ENCODE data around the gene NPY4R2. TPM values are rescaled to one million over a fixed set of nuclear protein-coding genes. Genes with fewer than 3 reads are reported as not detected.
"Not testable (repeated sequence)": the region's sequence is repeated elsewhere in the genome, so short reads cannot be mapped to it uniquely, and the experiment has no call there.

NPY4R2 gene
- under 1 TPM in 1 of 2 donors, not detected in 1; 0.74 TPM for total RNA-seq
- long read RNA-seq, result 0 reads

- ATAC-seq; intact Hi-C loops (cut with DNase I); DNase-seq: not testable (repeated sequence)
These were observed at the start of gene NPY4R2 for GRCh38 chr10:47918475-47918874. NPY4R2 (plus strand) TSS chr10:47918662; CDS start chr10:47921988, 3,326 bp downstream.

- ATAC-seq; DNase-seq; intact Hi-C loops (cut with DNase I): not testable (repeated sequence)
These were observed 47.6 kb upstream of the NPY4R2 start for GRCh38 chr10:47870887-47871286.

DNA sequence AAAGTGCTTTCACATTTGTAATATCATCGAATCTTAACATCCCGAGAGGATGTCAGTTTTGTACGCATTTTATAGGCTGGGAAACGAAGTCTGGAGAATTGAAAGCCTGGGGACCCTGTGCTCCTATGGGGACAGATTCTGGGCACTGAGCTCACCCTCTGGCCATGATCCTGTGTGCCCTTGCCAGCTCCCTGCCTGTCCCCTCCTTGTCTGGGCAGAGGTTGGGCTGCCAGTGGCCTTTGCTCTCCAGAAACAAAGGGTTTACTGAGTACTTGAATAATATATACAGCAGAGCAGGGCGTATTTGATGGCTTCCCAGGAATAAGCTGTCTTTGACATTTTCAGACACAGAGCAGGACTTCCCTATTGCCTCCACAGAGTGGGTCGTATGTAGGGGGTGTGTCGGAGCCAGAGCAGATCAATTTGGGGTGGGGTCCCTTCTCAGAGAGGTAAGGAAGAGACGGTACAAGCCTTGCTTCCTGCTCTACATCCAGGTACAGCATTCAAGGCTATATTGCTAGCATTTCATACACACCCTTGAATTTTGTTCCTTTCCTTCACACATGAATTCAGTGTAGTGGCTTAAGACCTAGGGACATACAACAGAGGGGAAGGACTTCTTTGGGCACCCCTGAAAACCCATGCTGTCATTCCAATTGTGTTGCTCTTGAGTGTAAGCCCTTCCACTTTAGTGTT, 46.8 kb upstream of the NPY4R2 start:
- intact Hi-C loops (cut with DNase I); ATAC-seq: not testable (repeated sequence)

DNA sequence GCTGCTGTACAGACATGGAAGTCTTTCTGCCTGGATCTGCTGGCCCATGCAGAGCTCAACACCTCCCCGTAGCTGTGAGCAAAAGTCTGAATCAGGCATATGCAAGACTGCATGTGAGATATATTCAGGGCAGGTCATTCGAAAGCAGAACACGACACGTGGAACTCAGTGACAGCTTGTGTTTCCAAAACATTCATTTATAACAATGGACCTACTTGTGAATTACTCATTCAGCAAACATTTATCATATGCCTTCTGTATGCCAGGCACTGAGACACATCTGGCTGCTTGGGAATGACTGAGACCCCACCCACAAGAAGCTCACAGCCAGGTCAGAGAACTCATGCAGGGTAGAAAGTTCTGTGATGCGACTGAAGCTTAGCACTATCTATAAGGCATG, 46.2 kb upstream of the NPY4R2 start:
- DNase-seq; intact Hi-C loops (cut with DNase I); ATAC-seq: not testable (repeated sequence)

More for the DNA sequence above, 46.8 kb upstream of the NPY4R2 start:
- DNase-seq, result not testable (repeated sequence)

- DNase-seq; ATAC-seq; intact Hi-C loops (cut with DNase I): not testable (repeated sequence)
These were observed 34.2 kb upstream of the NPY4R2 start for GRCh38 chr10:47884239-47884638.

DNA sequence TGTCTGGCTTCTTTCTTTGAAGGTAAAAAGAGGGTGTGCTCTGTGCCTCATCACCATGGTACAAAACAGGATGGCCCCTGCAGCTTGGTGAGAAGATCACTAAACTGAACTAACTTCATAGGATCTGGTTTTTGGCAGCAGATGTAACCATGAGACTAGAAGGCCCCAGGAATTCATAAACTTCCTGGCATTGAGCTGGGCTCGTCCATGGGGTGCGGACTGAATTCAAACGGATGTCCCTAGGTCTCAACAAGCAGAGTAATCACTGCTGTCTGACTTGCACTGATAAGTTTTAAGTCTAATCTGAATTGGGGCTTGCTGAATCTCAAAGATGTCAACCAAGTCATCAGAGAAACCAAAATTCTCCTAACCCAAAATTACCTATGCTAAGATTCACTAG, 33.5 kb upstream of the NPY4R2 start:
- intact Hi-C loops (cut with DNase I); ATAC-seq; DNase-seq: not testable (repeated sequence)

DNA sequence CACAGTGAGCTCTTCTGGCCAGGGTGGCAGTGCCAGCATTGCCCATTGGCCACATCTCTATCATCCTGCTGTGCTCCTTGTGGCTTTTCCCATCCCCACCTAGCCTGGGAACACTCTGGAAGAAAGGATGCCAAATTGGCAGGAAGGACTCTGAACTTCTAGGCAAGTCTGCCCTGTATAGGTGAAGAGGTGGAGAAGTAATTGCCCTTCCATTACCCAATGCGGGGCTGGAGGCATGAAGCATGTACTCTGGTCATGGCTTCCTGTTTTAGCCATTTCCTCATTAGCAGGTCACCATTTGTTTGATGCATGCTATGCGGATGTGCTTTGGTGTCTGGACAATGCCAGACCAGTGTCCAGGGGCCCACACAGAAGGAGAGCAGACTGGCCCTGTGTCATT, 32.1 kb upstream of the NPY4R2 start:
- DNase-seq; intact Hi-C loops (cut with DNase I); ATAC-seq: not testable (repeated sequence)

GRCh38 chr10:47886827-47887226, 31.6 kb upstream of the NPY4R2 start:
- ATAC-seq; intact Hi-C loops (cut with DNase I); DNase-seq: not testable (repeated sequence)

DNA sequence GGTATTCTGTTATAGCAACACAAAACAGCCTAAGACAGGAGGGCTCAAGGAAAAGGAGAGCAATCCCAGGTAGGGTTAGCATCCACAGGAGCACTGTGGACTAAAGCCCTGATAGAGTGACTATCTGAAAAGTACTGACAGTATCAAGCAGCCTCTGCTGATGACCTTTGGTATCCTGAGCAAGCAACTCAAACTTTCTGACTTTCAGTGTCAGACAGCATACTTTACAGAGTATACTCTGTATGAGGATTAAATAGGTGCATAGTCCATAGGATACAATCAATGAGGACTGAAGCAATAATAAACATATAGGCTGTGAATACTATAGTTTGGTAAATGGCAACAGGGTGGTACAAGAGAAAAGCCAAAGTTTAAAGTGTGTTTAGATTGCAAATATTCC, 27.7 kb upstream of the NPY4R2 start:
- intact Hi-C loops (cut with DNase I); DNase-seq; ATAC-seq: not testable (repeated sequence)

DNA sequence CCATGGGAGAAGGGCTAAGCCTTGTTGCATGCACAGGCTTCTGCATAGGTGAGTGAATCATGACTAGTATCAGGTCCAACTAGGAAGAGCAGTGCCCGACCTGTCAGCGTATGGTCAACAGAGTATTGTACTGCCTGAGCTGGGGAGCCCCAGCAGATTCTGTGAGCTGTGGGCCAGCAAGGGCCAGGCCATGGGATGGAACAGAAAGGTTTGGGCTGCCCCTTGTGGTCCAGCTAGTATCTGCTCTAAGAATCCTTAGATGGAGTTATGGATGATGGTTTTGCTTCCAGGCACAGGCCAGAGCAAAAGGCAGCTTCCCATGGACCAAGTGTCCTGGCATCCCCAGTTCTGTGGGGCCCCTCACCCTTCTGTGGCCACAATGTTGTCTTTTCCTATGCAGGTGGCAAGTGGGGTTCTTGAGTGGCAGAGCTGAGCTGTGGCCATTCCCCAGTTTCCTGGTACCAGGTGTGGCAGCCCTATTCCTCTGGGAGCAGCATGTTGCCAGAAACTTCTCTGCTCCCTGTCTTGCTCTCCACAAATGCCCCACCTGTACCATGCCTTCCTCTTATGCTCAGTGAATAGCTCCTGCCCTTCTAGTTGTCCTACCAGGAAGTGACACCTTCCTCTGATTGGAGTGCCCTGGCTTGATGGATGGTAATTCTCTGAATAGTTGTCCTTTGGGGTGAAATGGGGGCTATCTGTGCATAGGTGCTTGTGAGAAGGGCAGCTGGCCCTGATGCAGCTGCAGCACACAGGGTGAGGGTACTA, 25.8 kb upstream of the NPY4R2 start:
- DNase-seq; ATAC-seq; intact Hi-C loops (cut with DNase I): not testable (repeated sequence)

- DNase-seq; intact Hi-C loops (cut with DNase I); ATAC-seq: not testable (repeated sequence)
These were observed 23.9 kb upstream of the NPY4R2 start for GRCh38 chr10:47894571-47894970.

GRCh38 chr10:47897813-47898212, 20.6 kb upstream of the NPY4R2 start:
- intact Hi-C loops (cut with DNase I); DNase-seq; ATAC-seq: not testable (repeated sequence)

GRCh38 chr10:47909333-47909732, 9.1 kb upstream of the NPY4R2 start:
- DNase-seq; intact Hi-C loops (cut with DNase I); ATAC-seq: not testable (repeated sequence)

GRCh38 chr10:47910486-47910885, 8.0 kb upstream of the NPY4R2 start:
- DNase-seq; intact Hi-C loops (cut with DNase I); ATAC-seq: not testable (repeated sequence)

DNA sequence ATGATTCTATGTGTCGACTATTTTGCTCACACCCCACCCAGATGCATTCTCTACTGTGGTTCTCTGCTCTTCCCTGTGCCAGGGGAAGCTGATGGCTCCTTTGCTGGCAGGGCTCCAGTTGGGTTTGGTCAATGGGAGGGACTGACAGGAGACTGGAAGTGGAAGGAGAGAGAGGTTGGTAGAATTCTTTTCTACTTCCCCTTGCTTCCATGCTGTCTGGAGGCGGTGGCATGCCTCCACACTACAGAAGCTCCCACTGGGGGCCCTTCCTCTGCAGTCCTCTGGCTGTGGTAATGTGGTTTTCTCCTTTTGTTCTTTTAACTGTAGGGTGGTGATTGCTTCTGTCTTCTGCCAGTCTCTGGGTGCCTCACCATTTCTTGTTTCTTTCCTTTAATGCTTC, 4.4 kb upstream of the NPY4R2 start:
- DNase-seq; intact Hi-C loops (cut with DNase I): not testable (repeated sequence)
- peak in 1 of 2 donors; percentile 16 for ATAC-seq

DNA sequence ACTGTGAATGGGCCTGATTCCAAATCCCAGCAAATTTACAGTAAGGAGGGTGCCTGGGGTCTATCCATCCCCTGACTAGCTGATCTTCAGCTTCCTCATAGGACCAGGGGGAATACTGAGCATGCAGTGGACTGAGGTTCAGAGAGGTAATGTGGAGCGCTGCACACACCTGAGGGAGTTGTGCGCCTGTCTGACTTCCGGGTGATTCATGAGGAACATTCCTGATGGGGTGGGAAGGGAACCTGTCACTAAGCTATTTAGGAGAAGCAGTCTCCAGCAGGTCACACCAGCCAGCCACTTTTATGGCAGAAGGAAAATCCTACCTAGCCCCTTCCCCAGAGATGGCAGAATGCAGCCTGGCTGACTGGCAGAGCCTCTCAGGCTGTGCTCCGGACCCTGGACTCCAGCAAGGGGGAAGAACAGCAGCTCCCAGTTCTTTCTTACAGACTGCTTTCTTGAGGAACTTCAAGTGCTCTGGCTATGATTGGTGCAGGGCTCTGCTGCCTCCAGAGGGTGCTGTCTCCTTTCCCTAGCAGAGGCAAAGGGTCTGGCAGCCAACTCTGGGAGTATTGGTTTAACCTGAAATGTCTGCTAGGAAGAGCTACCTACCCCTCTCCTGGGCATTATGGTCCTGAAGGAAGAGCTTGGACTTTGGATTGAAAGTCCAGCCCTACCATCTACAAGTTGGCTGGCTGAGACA, 2.5 kb upstream of the NPY4R2 start:
- DNase-seq; intact Hi-C loops (cut with DNase I): not testable (repeated sequence)
- peak; percentile 60 to 81 for ATAC-seq

- ATAC-seq; intact Hi-C loops (cut with DNase I): not testable (repeated sequence)
These were observed 2.1 kb downstream of the NPY4R2 start for GRCh38 chr10:47920610-47921009.

DNA sequence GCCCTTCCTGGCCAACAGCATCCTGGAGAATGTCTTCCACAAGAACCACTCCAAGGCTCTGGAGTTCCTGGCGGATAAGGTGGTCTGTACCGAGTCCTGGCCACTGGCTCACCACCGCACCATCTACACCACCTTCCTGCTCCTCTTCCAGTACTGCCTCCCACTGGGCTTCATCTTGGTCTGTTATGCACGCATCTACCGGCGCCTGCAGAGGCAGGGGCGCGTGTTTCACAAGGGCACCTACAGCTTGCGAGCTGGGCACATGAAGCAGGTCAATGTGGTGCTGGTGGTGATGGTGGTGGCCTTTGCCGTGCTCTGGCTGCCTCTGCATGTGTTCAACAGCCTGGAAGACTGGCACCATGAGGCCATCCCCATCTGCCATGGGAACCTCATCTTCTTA, 4.0 kb downstream of the NPY4R2 start:
- not testable (repeated sequence) for DNase-seq

More at GRCh38 chr10:47920610-47921009, 2.1 kb downstream of the NPY4R2 start:
- not testable (repeated sequence) for DNase-seq

DNA sequence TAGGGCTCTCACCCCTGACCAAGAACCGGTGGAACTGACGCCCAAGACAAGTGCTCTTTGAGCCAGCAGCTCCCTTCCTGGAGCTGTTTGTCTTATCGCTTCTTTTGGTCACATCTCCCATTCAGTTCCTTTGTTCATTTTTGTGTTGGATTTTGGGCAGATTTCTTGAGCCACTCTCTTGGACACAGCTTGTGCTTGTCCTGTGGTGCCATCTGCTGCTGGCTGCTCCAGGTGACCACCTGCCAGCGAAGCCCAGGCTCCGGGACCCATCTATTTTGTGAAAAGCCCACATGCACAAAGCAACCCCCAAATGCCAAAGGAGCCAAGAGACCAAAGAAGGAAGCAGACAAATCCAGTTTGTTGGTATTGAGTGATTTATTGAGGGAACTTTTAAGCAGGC, 6.2 kb downstream of the NPY4R2 start:
- intact Hi-C loops (cut with DNase I); ATAC-seq; DNase-seq: not testable (repeated sequence)

More for the DNA sequence above, 4.0 kb downstream of the NPY4R2 start:
- intact Hi-C loops (cut with DNase I); ATAC-seq: not testable (repeated sequence)

Measured in left cardiac atrium (tissue), 4 donors.